ENCODE data around the gene CDK18.

Gene CDK18

DNA sequence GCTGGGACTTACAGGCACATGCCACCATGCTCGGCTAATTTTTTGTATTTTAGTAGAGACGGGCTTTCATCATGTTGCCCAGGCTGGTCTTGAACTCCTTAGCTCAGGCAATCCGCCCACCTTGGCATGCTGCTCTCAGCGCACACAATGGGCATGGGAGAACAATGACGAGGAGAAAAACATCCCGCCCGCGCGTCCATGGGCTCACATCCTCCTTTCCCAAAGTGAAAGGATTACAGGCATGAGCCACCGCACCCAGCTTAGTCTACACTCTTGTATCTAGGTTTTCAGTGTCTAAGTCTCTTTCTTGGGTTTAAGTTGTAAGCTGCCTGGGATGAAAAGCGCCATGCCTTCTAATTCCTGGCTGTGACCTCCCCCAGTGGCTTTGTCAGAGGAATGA, 37.9 kb downstream of the CDK18 start:
- no peak for DNase-seq

DNA sequence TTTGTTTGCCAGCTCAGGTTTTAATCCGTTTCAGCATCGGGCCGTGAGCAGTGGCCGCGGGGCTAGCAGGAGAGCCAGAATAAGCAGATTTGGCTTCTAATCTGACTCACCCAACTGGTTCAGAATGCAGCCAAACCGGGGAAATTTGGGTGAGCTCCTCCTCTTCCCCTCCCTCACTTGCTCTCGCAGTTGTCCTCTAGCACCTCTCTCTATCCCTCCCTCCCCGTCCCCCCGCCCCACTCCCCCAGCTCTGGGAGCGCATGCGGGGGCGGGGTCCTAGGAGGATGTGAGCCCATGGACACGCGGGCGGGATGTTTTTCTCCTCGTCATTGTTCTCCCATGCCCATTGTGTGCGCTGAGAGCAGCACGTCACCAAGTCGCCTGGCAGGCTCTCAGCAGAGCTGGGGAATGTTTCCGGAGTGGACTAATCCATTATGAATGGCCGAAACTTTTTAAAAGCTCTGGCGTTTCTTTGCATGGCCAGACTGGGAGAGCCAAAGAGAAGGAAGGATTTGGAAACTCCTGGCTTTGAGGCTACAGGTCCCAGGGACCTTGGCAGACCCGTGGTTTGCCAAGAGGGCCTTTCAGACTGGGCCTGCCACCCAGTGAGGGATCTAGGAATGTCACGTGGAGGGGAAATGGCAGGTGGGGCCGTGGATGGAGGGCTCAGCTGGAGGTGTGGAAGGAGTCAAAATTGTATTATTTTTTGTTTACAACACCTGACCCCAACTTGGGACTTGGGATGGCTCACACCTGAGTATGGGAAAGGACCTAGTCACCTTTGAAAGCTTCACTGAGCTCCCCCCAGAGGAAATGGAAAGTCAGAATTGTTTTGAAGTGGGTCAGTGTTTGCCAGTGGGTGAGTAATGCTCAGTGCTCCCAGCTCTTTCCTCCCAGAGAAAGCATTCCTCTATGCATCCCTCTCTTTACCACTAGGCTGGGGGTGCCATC, 39.2 kb downstream of the CDK18 start:
- no peak for DNase-seq

DNA sequence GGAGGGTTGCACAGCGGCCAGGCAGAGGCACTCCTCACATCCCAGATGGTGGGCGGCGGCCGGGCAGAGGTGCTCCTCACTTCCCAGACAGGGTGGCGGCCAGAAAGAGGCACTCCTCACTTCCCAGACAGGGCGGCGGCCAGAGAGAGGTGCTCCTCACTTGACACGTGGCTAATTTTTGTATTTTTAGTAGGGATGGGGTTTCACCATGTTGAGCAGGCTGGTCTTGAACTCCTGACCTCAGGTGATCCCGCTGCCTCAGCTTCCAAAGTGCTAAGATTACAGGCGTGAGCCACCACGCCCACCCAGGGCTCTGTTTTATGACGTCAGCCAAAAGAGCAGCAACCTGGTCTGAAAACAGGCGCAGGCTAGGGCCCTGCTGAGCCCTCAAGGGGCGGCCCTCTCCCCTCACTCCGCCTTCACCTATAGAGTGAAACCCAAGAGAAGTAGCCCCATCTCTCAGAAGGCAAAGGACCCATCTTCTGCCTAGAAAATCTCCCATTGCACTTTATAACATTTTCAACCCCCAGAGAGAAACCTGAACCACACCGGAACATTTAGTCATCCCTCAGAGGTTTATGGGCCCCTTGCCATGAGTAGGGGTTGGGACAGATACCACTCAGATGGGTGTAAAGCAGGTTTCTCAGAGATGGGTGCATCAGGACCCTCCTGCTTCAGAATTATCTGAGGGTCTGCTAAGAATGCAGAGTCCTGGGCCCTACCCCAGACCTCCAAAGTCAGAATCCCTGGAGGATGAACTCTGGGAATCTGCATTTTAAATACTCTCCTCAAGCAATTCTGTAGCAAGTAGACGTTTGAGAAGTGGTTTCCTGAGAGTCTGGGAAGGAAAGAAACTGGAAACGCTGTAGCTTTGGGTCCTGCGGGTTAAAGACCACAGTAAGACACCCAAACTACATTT, 40.8 kb downstream of the CDK18 start:
- DNase-seq = no peak

DNA sequence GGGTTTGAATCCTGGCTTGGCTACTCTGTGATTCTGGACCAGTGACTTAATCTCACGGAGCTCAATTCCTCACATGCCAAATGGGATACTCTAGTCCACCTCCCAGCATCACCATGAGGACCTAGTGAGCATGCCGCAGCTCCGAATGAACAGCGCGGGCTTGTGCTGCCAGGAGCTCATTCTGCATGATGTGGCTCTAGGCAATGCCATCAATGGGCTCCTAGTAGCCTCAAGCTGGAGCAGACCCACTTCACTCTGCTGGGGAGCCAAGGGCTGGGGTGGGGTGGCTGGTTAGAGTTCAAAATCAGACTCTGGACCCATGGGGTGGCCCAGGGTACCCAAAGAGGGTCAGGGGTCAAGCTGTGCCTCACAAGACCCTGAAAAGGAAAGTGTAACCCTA, 41.5 kb downstream of the CDK18 start:
- DNase-seq = no peak

DNA sequence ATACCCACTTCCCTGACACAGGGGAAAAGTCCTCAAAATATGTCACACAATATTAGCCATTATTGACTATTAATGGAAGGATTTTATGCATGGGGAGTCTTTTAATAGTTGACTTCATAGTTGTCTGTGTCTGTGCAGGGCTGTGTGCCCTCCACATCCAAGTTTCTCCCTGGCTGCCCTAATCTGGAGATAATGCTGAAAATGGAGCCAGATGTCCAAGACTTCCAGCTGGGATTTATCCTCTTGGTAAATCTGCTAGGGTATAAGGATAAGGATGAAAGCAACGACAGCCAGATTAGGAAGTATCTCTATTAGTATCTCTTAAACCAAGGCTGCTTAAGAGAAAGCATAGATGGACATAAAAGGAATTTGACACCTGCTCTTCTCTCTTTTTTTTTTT, 42.1 kb downstream of the CDK18 start:
- DNase-seq = no peak

DNA sequence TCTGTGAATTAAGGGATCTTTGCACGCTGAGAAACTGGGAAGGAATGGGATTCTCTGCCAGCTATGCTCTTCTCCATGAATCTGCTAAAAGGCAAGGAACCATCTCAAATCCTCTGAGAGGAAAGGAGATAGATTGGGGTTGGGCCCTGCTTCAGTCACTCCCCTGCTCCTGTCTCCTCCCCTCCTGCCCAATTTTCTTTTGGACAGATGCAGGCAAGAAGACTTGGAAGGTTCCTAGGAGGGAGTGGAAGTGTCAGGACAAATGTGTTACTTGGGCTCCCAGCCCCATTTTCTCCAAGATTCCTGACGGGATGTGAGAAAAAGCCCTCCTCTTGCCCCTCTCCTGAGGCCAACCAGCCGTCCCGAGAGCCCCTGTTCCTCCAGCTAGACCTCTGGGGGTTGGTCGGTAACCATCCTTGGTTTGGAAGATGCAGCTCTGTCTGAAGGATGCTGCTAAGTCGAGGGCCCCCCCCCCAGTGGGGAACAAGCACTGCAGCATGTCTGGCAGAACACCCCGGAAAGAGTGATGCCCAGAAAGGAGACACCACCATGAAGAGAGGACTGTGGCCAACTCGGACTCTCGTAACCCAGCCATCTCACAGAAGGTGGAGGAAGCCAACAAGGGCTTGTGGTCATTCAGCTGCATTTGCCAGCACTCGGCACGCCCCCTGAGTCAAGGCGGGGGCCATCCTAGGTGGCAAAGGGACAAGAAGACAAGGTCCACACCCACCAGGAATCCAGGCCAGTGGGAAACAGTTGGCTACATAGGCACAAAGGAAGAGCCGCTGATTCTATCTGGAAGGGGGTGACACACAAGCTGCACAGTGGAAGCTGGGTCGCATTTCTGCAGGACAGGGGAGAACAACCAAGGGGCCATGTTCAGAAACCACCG, 43.7 kb downstream of the CDK18 start:
- no peak for DNase-seq

DNA sequence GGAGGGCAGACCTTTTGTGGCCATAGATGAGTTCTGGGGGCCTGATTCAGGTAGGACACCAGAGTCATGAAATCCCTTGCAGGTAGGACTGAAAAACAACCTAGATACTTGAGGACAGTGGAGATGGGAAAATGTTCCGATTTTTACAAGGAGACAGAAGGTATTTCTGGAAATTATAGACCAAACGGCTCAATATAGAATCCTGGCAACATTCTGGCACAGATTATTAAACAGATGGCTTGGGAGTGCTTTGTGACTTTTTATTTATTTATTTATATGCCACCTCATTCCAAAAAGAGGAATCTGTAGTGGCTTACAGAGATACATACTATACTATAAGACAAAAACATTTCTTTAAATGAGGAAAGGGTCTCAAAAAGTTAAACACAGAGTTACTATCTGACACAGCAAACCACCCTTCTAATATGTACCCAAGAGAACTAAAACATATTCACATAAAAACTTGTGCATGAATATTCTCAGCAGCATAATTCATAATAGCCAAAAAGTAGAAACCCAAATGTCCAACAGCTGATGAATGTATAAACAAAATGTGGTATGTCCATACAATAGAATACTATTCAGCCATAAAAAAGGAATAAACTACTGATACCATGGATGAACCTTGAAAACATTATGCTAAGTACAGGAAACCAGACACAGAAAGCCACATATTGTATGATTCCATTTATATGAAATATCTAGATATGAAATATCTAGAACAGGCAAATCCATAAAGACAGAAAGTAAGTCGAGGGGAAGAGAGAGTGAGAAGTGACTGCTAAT, 49.8 kb downstream of the CDK18 start:
- no peak for DNase-seq

DNA sequence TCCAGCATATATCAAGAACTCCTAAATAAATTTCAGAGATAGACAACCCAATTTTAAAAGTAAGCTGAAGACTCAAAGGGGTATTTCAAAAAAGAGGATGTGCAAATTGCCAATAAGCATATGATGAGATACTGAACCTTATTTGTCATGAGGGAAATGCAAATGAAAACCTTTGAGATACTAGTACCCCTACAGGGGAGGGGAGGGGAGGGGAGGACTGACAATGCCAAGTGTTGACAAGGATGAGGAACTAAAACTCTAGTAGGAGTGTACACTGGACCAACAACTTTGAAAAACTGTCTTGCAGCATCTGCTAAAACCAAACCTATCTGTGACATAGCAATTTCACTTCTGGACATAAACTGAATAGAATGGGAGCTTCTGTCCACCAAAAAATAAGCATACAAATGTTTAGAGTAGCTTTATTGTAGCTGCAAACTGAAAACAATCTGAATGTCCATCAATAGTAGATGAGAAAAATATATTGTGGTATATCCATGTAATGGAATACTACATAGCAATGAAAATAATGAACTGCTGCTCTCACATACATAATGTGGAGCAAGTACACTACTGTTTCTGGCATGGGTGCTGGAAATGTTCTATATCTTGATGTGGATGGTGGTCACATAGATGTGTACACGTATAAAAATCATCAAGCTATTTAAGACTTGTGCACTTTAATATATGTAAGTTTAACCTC, 57.2 kb downstream of the CDK18 start:
- no peak for DNase-seq

DNA sequence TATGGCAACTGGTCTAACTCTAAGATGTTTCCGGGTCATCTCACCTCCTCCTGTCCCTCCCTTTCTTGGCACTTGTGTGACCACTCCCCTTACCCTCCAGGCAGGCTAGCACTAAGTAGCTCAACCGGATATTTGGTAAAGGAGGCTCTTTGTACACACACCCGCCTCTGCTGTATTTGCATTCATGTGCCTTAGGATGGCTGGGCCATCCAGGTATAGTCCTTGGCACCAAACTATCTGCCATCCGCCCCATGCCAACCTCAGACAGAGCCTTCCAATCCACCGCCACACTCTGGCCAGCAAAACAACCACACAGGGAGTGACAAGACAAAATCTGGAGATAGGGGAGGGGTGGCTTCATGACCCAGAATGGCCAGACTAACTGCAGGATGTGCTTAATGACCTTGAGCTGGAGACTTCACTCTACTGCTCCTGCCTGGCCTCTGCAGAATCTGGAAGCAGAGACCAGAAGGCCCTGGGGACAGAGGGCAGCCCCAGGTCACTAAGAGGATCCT, 59.5 kb downstream of the CDK18 start:
- DNase-seq = no peak

DNA sequence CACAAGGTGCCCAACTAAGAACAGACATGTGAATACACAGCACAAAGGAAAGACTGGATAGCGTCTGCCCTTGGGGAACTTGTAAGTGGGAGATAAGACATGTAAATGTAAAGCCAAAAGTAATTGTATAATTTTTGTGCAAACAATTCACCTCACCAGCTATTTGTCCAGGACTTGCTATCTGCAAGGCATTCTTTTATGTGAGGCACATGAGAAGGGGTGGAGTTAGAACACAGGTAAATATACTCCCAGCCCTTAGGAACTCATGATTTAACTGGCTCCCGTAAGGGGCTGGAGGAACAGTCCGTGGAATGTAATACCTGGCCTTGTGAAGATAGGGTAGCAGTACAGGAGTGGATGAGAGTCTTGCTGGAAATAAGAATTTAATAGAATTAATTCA, 61.3 kb downstream of the CDK18 start:
- no peak for DNase-seq

DNA sequence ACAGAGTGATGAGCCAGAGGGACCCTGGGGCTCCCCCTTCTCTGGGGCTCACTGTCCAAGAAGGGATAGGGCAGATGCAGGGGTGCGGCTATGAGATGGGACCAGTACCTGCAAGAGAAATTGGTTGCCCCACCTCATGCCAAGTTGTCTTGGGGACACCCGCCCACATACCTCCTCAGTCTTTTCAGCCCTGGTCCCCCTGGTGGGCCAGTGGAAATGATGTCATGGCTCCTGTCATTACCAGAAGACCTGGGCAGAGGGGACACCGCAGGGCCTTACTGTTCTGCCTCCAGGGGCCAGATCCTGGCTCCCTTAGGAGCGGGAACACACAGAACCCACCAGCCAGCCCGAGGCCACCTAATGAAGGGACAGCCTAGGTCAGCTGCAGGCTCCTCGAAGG, 63.2 kb downstream of the CDK18 start:
- no peak for DNase-seq

DNA sequence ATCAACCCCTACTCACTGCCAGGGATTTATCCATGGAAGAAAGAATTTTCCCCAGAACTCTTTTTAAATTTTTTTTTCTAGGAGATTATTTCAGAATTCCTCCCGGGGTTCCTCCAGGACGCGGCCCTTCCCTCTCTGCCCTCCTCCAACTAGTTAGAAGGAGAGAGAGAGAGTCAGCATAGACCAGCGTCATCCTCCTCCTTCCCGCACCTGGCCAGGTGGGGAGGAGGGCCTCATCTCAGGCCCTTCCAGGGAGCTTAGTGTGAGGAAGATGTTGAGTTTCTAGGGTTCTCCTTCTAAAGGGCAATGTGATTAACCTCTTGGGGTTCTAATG, 63.6 kb downstream of the CDK18 start:
- no peak for DNase-seq

DNA sequence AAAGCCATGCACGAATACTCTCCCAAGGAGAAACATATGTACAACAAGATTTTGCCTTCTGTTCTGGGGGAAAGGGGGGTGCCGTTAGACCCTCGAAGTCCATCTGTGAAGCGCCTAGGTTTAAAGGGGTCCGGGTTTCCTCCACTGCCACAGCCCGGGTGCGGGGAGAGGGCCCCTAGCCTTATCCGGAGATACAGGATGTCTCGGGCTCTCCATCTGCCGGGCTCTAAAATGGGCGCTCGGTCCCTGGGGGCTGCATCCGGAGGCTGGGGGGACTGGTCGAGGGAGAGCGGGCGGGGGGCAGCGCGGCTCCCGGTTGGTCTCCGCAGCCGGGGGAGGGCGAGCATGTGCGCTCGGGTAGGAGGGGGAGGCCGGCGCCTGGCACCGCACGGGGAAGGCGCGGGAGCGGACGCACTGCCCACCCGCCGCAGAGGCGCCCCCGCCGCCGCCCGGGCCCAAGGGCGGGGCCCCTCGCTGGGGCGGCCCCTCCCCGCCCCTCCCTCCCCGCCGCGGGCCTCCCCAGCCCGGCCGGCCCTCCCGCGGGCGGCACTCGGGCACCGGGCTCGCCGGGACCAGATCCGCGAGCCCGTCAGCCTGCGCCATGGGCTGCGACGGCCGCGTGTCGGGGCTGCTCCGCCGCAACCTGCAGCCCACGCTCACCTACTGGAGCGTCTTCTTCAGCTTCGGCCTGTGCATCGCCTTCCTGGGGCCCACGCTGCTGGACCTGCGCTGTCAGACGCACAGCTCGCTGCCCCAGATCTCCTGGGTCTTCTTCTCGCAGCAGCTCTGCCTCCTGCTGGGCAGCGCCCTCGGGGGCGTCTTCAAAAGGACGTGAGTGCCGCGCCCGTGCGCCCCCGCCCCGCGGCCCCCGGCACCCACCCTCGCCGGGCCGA, 64.2 kb downstream of the CDK18 start:
- no peak for DNase-seq

DNA sequence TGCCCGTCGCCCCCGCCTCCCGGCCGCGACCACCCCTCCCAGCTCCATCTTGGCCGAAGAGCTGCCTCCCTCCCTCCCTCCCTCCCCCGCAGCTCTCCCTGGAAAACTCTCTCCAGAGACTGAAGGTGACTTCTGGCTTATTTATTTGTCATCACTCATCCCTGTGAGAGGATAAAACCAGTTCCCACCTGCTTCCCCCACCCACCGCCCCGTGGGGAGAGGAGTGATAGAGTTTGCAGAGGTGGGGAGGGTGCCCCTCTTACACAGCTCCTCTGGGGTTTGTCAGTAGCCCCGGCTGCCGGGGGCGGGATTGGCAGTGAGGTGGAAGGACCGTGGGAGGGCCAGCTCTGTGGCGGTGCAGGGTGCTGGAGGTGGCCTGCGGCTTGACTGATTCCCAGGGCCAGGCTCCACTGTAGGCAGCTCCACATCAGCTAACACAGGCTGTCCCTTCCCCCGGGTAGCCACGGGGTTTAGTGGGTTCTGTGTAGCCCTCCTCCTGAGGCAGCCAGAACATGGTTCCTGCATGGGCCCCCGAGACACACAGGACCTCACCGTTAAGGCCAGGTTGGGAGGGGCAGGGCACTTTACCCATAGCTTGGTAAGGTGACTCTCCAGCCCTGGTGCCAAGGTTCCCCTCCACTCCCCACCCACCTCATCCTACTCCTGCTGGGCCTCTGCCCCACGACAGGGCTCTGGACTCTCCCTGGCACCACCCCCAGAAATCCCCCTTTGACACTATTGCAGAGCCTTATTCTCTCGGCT, 65.1 kb downstream of the CDK18 start:
- no peak for DNase-seq

DNA sequence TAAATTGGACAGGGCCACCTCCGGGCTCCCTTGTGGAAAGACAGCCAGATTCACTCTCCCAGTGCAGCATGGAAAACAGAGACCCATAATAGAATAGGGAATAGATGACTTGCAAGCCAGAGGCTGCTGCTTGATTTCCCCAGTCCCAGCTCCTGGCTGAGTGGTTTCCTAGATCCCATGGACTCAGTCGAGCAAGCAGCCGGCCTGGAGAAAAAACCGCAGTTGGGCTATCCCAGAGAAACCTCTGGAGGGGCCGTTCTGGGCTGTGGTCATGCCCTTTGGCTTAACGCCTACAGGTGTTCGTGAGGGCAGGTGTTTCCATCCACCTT, 65.7 kb downstream of the CDK18 start:
- DNase-seq = no peak

DNA sequence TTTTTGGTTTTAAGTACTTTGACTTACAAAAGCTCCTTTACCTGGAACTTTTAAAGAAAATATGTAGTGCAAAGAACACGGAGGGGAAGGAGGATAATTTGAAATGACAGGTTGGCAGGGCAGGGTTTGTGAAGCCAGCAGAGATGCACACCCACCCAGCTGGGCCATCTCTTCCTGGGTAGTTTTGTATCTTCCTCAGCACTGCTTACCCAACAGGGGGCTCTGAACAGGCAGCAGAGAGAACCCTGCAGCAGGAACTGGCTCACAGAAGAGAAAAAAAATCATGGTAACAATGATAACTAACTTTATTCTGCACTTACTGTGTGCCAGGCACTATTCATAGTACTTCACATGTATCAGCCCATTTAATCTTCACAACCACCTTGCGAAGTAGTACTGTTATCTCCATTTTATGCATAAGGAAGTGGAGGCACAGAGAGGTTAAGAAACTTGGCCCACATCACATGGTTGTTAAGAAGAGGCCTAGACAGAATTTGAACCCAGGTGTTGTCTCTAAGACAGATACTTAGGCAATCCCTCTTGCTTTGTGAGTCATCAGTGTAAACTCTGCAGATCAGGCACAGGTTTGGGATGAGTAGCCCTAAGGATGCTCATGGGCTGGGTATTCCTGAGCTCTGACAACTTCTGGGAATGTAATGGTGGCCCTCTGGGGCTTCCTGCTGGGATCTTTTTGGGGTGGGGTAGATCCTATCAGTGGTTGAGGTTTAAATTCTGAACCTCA, 66.5 kb downstream of the CDK18 start:
- no peak for DNase-seq

DNA sequence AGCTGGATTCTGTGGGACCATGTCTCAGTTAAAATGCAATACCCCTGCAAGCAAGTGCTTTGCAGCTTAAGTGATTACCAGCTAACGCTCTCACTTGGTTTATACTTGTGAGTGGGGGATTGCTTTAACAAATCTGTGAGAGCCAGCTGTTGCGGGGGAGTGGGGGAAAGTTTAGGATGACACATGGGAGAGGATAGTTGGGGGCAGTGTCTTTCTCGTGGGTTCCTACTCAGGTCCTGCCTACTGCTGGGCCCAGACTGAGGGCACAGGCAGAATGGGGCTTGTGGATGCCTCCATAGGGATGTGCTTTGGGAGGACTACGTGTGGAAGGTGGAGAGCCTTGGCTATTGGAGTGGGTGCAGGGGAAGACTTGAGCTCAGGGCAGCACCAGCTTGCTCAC, 67.3 kb downstream of the CDK18 start:
- DNase-seq = no peak

DNA sequence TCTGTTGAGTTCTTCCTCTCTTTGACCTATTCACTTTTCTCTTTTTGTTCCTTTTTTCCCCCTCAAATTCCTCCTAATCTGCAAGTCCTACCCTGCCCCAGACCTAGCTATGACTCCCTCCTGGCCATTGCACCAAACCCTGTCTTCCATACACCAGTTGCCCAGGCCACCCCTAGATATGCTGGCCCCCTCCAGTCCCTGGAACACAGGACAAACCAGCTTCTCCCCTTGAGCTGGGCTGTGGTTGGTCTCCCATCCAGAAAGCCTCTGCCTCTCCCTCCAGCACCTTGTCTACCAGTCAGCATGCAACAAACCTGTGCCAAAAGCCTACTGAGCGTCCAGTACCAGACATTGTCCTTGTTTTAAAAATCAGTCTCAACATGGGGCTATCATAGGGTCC, 68.0 kb downstream of the CDK18 start:
- no peak for DNase-seq
